ENCODE results near the gene KCNMA1. TPM values are rescaled to one million over a fixed set of nuclear protein-coding genes. Genes with fewer than 3 reads are reported as not detected.

Gene KCNMA1
- total RNA-seq, 3 donors from 2014 or later, result 0.10 to 0.60 (median 0.18) TPM

DNA sequence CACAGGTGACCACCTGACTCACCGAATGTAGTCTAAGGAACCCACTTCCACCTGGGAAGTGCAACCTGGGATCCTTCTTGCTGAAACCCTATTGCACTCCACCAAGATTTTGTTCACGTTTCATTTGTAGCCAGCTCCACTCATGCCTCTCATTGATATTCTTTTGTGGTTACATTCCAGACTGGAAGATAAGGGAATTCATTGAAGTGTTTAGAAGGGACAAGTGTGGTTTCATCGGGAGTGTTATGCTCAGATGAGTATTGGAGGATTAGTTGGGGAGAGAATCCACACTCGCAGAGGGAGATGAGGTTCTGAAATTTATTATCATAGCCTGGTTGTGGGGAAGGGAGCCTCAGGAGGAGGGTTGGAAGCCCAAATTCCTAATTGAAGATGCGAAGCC is 320.4 kb downstream of the KCNMA1 start:
- Mint-ChIP-seq H3K4me1 (ENCODE audit: low read depth) (no peaks in the 10 kb centered on the region), H3K36me3 (ENCODE audit: insufficient read depth) (no peaks in the 10 kb centered on the region), H3K27me3 (ENCODE audit: low read depth) (no peaks in the 10 kb centered on the region), H3K4me3 (no peak overlapping the region), H3K9me3 (no peaks in the 10 kb centered on the region)
- ATAC-seq (no peak), DNase-seq (no peak)

DNA sequence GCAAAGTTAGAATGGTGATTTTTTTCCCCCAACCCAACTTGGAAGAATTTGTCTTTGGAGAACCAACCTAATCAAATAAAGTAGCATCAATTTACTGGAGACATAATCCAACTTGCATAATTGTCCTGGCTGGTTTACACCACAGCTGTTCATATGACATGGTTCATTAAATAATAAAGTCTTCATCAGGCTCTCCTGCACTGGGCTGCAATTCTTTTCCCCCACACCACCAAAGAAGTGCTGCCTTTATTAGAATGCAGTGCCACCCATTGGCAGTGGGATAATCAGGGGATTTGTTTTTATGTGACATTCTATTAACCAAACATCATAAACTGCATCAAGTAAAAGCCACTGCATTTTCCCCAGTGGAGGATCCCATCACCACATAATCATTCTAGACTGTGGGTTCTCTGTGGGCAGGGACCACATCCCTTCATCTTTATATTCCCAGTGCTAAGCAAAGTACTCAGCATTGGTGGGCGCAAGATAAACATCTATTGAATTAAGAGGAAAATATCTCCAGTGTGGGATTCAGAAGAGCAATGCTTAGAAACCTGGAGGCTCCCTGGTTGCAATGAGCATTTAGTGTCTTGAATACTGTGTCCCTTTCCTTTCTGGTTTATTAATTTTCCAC is 322.0 kb downstream of the KCNMA1 start:
- no peaks in the 10 kb centered on the region for H3K36me3 Mint-ChIP-seq (ENCODE audit: insufficient read depth)
- ATAC-seq (no peak), DNase-seq (no peak)
- no peaks in the 10 kb centered on the region for H3K9me3 Mint-ChIP-seq
- H3K4me3 Mint-ChIP-seq, result no peak overlapping the region
- no peaks in the 10 kb centered on the region for H3K4me1 Mint-ChIP-seq (ENCODE audit: low read depth)
- H3K27me3 Mint-ChIP-seq (ENCODE audit: low read depth), result peaks cover 3% of the 10 kb centered on the region

GRCh38 chr10:77313066-77313750 is 324.4 kb downstream of the KCNMA1 start:
- ATAC-seq (no peak), DNase-seq (no peak)
- H3K27me3 Mint-ChIP-seq (ENCODE audit: low read depth), result peaks cover 3% of the 10 kb centered on the region
- H3K9me3 Mint-ChIP-seq, result no peaks in the 10 kb centered on the region
- no peaks in the 10 kb centered on the region for H3K4me1 Mint-ChIP-seq (ENCODE audit: low read depth)
- no peaks in the 10 kb centered on the region for H3K36me3 Mint-ChIP-seq (ENCODE audit: insufficient read depth)
- no peak overlapping the region for H3K4me3 Mint-ChIP-seq

DNA sequence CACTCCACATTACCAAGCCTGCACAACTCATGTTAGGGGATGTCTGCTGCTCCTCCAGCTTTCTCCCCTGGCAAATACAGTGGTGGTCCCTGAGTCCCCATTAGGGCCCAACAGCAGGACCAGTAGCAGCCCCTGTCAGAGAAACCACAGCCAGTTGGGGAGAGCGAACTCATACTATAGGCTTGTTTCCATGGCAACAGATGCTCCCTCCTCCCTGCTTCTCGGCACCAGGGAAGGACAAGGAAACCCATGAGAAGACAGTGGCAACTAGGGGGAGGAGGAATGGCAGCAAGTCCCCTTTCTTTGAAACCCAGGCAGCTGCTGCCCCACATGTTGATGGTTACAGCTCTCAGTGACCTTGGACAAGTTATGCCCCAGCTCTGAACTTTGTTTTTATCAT is 326.4 kb downstream of the KCNMA1 start:
- ATAC-seq, result no peak

DNA sequence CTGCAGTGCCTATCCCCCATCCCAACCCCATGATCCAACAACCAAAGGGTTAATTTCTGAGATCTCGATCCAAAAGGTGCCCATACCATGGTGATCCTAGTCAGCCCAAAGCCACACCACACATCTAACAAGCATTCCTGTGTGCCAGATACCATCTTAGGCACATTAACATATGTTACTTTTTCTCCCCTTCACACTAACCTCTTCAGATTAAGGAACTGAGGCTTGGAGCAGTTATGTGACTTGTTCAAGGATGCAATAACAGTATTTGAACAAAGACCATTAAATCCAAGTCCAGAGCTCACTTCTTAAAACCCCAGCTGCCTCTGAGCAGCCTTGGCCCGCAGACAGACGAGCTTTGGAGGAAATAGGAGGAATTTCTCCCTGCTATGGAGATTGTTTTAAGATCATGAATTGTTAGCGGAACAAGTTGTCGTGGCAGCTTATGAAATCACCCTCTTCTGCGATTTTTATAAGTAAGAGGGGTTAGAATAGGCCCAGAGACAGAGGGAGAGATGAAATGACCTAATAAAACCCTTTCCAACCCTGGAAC is 327.2 kb downstream of the KCNMA1 start:
- Mint-ChIP-seq H3K9me3 (no peaks in the 10 kb centered on the region), H3K36me3 (ENCODE audit: insufficient read depth) (no peaks in the 10 kb centered on the region)
- ATAC-seq, result no peak

More for the DNA sequence above, 326.4 kb downstream of the KCNMA1 start:
- Mint-ChIP-seq H3K4me1 (ENCODE audit: low read depth) (no peaks in the 10 kb centered on the region), H3K9me3 (no peaks in the 10 kb centered on the region), H3K27me3 (ENCODE audit: low read depth) (peaks cover 3% of the 10 kb centered on the region), H3K36me3 (ENCODE audit: insufficient read depth) (no peaks in the 10 kb centered on the region), H3K4me3 (no peak overlapping the region)
- no peak for DNase-seq

GRCh38 chr10:77309509-77309908 is 328.1 kb downstream of the KCNMA1 start:
- Mint-ChIP-seq H3K36me3 (ENCODE audit: insufficient read depth) (no peaks in the 10 kb centered on the region), H3K27me3 (ENCODE audit: low read depth) (peaks cover 6% of the 10 kb centered on the region), H3K9me3 (no peaks in the 10 kb centered on the region), H3K4me3 (no peak overlapping the region), H3K4me1 (ENCODE audit: low read depth) (no peaks in the 10 kb centered on the region)
- no peak for ATAC-seq
- no peak for DNase-seq

More for the DNA sequence above, 327.2 kb downstream of the KCNMA1 start:
- DNase-seq, result no peak
- no peaks in the 10 kb centered on the region for H3K4me1 Mint-ChIP-seq (ENCODE audit: low read depth)
- peaks cover 3% of the 10 kb centered on the region for H3K27me3 Mint-ChIP-seq (ENCODE audit: low read depth)
- no peak overlapping the region for H3K4me3 Mint-ChIP-seq

DNA sequence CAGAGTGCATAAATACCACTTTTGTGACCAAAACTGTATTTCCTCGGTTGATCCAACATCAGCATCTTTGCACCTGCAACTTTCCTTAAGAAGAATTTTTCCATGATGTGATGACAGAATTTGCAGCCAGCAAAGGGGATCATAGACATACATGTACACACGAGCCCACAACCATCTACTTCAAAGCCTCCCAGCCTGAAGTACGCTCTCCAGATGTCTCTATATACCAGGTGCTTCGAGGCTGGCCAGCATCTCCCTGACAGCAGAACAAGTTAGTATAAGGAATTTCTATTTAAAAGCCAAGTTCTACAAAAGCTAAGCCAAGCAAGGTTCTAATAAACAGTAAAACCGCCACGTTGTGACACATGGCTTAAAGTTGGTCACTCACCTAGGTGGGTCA is 328.5 kb downstream of the KCNMA1 start:
- DNase-seq, result no peak
- Mint-ChIP-seq H3K9me3 (no peaks in the 10 kb centered on the region), H3K4me3 (no peak overlapping the region), H3K36me3 (ENCODE audit: insufficient read depth) (no peaks in the 10 kb centered on the region), H3K4me1 (ENCODE audit: low read depth) (no peaks in the 10 kb centered on the region), H3K27me3 (ENCODE audit: low read depth) (peaks cover 6% of the 10 kb centered on the region)
- ATAC-seq, result no peak

DNA sequence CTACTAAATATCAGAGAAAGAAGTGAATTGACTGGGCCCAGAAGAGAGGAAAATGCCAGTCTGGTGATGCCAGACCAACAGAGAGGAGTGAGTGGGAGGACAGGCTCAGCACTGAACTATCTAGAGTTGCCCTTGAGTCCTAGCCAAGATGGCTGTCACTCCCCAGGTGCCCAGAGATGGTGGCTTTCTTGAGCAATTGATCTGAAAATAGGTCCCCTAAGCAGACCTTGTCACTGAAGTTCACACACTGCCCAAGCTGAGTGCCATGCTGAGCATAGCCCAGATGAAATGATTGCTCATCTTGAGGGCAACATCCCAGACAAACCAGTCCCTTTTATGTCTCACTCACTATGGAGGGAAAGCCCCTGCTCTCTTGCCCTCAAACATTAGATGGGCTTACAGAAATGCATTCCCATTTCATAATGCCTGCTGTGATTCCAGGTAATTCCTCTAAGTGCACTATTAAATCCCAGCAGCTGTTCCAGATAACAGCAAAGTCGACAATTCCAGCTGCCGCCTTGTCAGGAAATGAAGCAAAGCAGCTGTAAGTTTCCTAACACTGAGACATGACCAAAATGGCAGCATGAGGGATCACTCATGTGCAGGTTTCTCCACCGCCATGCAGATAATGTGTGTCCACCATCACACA is 329.4 kb downstream of the KCNMA1 start:
- H3K36me3 Mint-ChIP-seq (ENCODE audit: insufficient read depth), result no peaks in the 10 kb centered on the region
- no peaks in the 10 kb centered on the region for H3K4me1 Mint-ChIP-seq (ENCODE audit: low read depth)
- no peaks in the 10 kb centered on the region for H3K9me3 Mint-ChIP-seq
- peaks cover 6% of the 10 kb centered on the region for H3K27me3 Mint-ChIP-seq (ENCODE audit: low read depth)
- ATAC-seq (no peak), DNase-seq (no peak)
- no peak overlapping the region for H3K4me3 Mint-ChIP-seq

GRCh38 chr10:77306666-77307065 is 330.9 kb downstream of the KCNMA1 start:
- Mint-ChIP-seq H3K9me3 (no peaks in the 10 kb centered on the region), H3K4me1 (ENCODE audit: low read depth) (no peaks in the 10 kb centered on the region), H3K27me3 (ENCODE audit: low read depth) (peaks cover 3% of the 10 kb centered on the region), H3K4me3 (no peak overlapping the region), H3K36me3 (ENCODE audit: insufficient read depth) (no peaks in the 10 kb centered on the region)
- DNase-seq (no peak), ATAC-seq (no peak)

DNA sequence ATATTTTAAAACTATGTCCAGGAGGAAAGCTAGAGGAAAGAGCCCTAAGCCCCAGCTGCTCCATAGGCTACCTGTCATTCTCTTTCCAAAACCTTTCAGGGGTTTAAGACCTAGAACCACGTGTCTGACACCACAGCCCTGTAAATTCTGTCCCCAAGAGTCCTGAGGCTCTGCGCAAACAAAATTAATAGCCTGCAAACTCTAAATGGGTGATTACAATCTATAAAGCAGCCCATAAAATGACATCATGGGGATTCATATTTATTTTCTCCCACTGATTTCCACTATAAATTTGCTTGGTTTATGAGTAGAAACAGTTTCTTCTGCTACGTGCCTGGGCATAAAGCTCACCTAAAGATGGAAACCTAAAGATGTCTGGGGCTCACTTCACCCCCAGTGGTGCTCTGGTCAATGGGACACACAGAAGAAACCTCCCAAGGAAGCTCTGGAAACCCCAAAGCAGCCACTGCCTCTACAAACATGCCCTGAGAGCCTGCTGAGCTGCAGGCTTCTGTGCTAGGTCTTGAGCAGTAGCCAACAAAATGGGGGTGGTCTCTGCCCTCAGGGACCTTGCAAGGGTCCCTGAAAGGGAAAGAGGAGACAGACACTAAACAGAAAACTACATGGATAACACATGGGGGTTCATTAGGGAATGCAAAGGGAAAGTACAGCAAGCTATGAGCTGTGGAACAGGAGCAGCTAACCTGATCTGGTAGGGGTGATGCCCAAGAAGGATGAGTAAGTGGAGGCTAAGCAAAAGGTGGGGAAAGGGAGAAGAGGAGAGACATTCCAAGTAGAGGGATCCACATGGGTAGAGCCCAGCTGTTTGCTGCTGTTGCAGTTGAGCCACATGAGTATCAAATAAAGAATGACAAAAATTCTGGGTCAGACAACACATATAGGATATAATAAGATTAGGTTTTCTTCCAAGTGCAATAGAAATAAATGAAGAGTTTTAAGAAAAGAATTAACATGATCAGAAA is 331.7 kb downstream of the KCNMA1 start:
- Mint-ChIP-seq H3K4me3 (no peak overlapping the region), H3K27me3 (ENCODE audit: low read depth) (peaks cover 3% of the 10 kb centered on the region), H3K9me3 (no peaks in the 10 kb centered on the region), H3K4me1 (ENCODE audit: low read depth) (no peaks in the 10 kb centered on the region), H3K36me3 (ENCODE audit: insufficient read depth) (no peaks in the 10 kb centered on the region)
- ATAC-seq (no peak), DNase-seq (no peak)

- Mint-ChIP-seq H3K4me3 (no peak overlapping the region), H3K9me3 (no peaks in the 10 kb centered on the region), H3K4me1 (ENCODE audit: low read depth) (no peaks in the 10 kb centered on the region), H3K27me3 (ENCODE audit: low read depth) (peaks cover 3% of the 10 kb centered on the region), H3K36me3 (ENCODE audit: insufficient read depth) (no peaks in the 10 kb centered on the region)
- ATAC-seq (no peak), DNase-seq (no peak)
Measured at GRCh38 chr10:77304192-77304591, 333.4 kb downstream of the KCNMA1 start.

GRCh38 chr10:77301305-77301730 is 336.3 kb downstream of the KCNMA1 start:
- no peaks in the 10 kb centered on the region for H3K4me1 Mint-ChIP-seq (ENCODE audit: low read depth)
- no peak for DNase-seq
- H3K9me3 Mint-ChIP-seq, result no peaks in the 10 kb centered on the region
- no peak overlapping the region for H3K4me3 Mint-ChIP-seq
- H3K36me3 Mint-ChIP-seq (ENCODE audit: insufficient read depth), result no peaks in the 10 kb centered on the region
- no peak for ATAC-seq
- H3K27me3 Mint-ChIP-seq (ENCODE audit: low read depth), result peaks cover 3% of the 10 kb centered on the region

DNA sequence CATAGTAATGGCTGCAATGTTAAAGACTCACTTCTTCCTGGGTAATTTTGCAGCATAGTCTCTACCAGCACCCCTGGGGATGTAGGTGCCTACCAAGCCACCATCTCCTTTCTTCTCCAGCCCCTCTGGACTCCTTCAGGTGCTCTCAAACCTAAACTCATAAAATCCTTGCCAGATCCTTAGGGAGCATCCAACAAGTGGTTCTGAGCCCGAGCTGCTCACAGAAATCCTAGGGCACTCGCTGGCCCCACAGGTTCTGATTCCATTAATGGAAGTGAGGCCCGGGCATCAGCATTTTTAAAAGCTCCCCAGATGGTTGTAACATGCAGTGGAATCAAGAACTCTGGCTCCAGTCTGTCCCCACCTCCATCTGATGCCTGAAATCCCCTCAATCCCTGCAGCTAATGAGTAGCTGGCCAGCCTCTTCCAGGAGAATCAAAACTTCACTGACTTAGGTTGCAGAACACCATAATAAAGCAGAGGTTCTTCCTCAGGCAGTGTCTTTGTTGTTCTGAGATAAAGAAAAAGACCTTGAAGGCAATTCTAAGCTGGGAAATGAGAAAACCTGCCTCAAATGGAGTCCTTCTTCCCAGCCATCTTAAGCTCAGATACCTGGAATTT is 336.8 kb downstream of the KCNMA1 start:
- ATAC-seq (no peak), DNase-seq (no peak)
- H3K36me3 Mint-ChIP-seq (ENCODE audit: insufficient read depth), result no peaks in the 10 kb centered on the region
- H3K27me3 Mint-ChIP-seq (ENCODE audit: low read depth), result peaks cover 3% of the 10 kb centered on the region
- no peaks in the 10 kb centered on the region for H3K4me1 Mint-ChIP-seq (ENCODE audit: low read depth)
- no peaks in the 10 kb centered on the region for H3K9me3 Mint-ChIP-seq
- no peak overlapping the region for H3K4me3 Mint-ChIP-seq
